SKM-1 (cell line): ENCODE results near the gene SLAIN2.

ENCODE experiments used
- DNase-seq: peaks from one replicate; lab custom pipeline; 2025; ENCODE audit not compliant: unreplicated experiment; lab: John Stamatoyannopoulos, UW

The SLAIN2 gene

GRCh38 chr4:48333587-48333986 is 7.7 kb upstream of the SLAIN2 start:
- DNase-seq = no peak

GRCh38 chr4:48334236-48334635 is 7.1 kb upstream of the SLAIN2 start:
- no peak for DNase-seq

- no peak for DNase-seq
Measured at GRCh38 chr4:48334900-48335384, 6.4 kb upstream of the SLAIN2 start.

DNA sequence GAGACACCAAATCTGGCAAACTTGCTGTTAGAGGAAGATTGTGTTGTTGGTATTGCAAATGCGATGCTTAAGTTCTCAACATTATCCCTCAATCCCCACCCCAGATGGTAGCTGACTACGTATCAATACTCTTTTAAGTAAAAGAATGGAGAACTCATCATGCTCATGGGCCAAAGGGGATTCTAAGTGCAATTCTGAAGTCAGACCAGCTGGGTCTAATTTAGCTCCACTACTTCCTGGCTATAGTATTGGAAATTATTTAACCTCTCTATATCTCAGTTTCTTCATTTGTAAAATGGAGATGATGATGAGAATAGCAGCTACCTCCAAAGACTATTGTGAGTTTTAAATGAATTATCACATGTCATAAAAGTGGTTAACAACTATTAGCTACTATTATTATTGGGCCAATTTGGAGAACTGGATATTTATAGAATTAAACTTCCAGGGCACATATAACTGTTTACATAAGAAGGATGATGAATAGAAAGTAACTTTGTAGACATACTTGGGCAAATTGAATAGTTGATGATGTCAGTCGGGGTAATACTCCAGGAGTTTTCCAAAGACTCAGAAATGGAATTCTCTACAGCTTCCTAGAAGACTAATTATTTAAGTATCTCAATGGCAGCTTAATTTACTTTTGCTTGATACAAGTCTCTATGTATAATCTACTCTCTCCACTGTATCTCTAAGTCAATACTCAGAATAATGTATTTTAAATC is 5.0 kb upstream of the SLAIN2 start:
- DNase-seq = no peak

- DNase-seq = no peak
Measured at GRCh38 chr4:48337731-48338130, 3.6 kb upstream of the SLAIN2 start.

DNA sequence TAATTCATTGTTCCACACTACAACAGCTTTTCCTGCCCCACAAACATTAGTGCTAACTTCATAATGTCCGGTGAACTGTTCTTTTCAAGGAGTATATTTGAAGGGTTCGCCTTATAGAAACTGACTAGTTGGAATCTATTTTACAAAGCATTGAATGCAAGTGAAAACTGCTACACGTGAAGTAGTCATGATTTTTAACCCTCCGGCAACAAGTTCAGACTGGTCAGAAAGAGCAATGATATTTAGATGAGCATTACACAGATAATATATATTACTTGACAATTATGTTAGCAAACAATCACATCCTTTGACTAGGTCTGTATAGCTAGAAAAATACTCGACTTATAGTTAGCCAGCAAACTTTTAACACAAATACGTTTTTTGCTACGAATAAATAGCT is 1.7 kb upstream of the SLAIN2 start:
- no peak for DNase-seq

DNA sequence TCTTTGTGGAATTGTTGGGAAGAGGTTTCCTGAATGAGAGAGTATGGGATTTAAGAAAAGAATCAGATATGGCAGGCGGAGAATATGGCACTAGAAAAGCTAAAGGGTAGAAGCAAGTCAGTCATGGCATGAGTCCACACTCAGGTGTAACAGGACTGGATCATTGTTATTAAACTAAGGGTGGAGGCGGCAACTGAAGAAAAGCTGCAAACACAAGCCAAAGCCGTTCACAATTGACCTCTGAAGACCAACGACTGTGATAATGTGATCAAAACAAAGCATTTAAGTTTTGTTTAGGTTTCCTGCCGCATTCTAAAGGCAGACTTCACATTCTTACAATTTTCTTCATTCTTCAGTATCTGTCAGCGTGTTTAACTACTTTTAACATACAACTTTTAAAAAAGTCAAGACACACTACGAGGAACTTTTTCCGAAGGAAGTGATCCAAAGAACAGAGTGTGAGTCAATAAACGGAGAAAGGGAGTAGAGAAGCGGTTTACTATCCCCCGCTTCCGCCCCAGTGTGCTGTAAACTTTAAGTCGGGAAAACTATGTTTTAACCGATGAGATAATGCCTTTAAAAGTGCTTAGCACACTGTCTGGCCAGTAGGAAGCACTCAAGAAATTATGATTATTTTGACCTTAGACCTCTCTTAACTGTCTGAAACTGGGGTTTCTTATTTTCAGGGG is 909 bp upstream of the SLAIN2 start:
- DNase-seq = no peak

DNA sequence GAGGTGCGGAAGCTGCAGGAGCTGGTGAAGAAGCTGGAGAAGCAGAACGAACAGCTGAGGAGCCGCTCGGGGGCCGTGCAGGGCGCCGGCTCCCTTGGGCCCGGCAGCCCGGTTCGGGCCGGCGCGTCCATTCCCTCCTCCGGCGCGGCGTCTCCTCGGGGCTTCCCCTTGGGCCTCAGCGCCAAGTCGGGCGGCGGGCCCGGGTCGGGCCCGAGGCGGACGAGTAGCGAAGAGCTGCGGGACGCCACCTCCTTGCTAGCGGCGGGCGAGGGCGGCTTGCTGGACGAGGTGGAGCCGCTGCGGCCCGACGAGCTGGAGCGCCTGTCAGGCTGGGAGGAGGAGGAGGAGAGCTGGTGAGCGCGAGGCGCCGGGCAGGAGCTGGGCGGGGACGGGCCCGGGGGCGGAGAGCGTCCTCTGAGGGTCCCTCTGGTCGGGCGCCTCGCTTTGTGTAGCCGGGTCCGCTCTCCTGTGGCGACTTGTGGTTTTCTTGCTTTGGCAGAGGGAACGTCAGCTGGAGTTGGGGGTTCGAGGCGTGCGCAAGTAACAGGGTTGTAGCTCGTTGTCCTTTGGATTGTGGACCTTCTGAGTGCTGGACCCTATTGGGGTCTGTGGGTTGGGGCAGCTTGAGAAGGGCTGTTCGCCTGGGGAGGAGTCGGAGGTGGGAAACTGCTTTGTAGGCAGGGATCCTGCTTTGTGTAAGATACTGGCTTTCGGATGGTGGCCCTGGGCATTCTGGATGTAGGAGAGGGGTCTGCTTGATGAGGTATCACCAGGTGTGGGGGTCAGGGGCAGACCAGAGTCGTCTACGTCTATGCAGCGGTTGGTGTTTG is 662 bp downstream of the SLAIN2 start:
- no peak for DNase-seq

DNA sequence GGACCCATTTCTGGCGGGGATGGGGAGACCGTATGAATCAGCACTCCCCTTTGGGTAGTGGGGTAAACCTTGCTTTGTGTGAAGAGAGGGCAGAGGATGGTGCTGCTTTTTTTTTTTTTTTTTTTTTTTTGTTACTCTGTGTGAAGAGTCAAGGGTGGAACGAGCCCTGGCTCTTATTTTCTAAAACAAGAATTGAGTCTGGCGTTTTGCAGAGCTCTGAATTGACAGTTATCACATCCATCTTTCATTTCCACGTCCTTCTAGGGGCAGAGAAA is 1.2 kb downstream of the SLAIN2 start:
- no peak for DNase-seq

DNA sequence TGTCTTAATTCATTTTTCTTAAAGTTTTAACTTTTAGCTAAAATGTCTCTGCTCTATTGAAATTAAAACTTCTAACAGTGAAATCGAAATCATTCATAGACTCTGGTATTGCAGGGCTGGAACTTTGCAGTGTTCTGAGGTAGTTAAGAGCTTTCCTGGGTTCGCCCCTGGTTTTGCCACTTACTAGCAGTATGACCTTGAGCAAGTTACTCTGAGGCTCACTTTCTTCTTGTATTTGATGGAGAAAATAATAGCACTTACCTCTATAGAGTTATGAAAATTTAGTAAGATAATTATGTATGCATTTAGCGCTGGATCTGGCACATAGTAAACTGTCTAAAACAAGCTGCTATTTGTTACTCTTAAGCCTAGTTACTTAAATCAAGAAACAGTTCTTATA is 1.7 kb downstream of the SLAIN2 start:
- no peak for DNase-seq

DNA sequence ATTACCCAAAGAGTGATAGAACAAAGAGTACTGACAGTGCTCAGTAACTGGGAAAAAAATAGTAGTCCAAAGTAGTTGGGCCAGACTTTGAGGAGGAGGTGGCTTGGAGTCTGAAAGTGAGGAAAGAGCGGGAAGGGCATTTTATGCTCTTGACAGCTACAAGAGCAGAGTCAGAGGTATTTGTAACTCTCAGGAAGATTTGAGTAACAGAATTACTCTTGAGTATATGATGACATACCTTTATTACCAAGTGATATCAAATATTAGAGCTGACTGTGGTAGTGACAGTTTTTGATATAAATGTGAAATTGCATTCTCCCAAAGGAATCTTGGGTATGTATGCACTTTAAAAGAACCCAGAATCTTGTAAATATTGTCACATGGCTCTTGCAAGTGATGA is 2.2 kb downstream of the SLAIN2 start:
- no peak for DNase-seq

- no peak for DNase-seq
Measured at GRCh38 chr4:48345542-48345941, 4.2 kb downstream of the SLAIN2 start.

- DNase-seq = no peak
Measured at GRCh38 chr4:48346594-48346993, 5.3 kb downstream of the SLAIN2 start.

- DNase-seq = no peak
Measured at GRCh38 chr4:48347282-48347921, 6.1 kb downstream of the SLAIN2 start.

- no peak for DNase-seq
Measured at GRCh38 chr4:48350871-48351270, 9.5 kb downstream of the SLAIN2 start.

DNA sequence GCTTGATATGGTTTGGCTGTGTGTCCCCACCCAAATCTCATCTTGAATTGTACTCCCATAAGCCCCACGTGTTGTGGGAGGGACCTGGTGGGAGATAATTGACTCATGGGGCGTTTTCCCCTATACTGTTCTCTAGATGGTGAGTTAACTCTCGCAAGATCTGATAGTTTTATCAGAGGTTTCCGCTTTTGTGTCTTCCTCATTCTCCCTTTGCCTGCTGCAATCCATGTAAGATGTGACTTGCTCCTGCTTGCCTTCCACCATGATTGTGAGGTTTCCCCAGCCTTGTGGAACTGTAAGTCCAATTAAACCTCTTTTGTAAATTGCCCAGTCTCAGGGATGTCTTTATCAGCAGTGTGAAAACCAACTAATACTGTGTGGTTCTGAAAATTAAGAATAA is 11.5 kb downstream of the SLAIN2 start:
- DNase-seq = no peak

DNA sequence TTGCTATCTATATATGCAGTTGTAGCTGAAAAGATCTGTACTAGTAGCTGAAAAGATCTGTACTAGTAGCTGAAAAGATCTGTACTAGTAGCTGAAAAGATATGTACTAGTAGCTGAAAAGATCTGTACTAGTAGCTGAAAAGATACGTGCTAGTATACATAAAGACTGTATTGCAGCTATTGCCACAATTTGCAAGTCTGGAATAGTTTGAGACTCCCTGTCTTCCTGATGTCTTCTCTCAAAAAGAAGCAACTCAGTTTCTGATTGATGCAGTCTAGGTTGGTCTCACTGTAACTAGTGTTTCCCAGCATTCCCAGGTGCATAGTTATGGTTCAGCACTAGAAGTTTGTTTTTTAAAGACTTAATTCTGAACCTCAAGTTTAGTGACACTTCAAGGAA is 15.0 kb downstream of the SLAIN2 start:
- no peak for DNase-seq

DNA sequence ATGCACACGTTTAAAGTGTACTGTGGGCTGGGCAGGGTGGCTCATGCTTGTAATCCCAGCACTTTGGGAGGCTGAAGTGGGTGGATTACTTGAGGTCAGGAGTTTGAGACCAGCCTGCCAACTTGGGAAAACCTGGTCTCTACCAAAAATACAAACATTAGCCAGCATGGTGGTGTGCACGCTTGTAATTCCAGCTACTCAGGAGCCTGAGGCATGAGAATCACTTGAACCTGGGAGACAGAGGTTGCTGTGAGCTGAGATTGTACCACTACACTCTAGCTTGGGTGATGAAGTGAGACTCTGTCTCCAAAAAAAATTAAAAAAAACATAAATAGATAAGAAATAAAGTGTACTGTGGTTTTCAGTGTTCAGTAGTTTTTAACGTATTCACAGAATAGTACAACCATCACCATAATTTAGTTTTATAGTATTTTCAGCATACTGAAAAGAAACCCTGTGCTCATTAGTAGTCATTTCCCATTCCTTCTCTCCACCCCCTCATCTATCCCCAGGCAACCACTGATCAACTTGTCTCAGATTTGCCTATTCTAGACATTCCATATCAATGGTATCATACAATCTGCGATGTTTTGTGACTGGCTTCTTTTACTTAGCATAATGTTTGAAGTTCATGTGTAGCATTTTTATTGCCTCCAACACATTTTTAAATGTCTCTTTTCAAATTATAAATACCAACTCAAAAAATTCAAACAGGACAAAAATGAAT is 19.1 kb downstream of the SLAIN2 start:
- DNase-seq = no peak

- no peak for DNase-seq
Measured at GRCh38 chr4:48361012-48361400, 19.7 kb downstream of the SLAIN2 start.

DNA sequence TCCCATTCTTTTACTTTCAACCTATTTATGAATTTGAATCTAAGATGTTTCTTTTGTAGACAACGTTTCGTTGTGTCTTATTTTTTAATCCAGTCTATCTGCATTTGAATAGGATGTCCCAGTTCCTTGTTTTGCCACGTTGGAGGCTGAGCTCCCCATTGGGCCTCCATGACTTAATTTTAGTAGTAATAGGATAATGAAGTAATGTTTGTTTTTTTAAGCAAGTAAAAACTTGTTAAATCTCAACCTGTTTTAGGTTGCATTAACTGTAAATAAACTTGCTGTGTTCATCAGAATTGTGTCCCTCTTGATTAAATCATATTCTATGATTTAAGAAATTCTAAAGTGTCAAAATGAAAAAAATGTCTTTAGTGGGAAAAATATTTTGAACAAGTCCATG is 25.3 kb downstream of the SLAIN2 start:
- no peak for DNase-seq

DNA sequence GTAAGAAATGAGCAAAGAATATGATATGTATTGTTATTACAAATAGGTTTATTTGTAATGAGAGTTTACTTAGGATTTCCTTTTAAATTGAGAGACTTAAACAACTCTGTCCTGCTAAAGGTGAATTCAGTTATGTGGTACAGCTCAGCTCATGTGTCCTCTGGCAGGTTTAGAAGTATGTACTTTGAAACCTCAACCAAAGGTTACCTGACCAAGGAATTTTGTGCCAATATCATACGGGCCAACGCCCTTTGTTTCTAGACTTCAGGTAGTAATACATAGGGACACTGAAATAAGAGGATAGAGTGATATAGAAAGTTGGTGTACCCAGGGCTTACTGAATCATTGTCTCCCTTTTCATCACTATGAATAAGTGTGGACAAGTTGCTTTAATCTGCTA is 25.7 kb downstream of the SLAIN2 start:
- no peak for DNase-seq
